Stimulated activated naive CD8-positive, alpha-beta T cell treated with anti-CD3 and anti-CD28 coated beads, Interleukin-15, Interleukin-2, amounts not matched to agents 100 ng/mL and 50 ng/mL, for 24 hours (primary cell): ENCODE measurements around the gene SPRED1.

ENCODE experiments used
- H3K27ac Mint-ChIP-seq: one replicate; pipeline ENCODE4 v1.8.0; 2021; ENCODE audit warnings: mild to moderate bottlenecking, mixed read lengths
- H3K27me3 Mint-ChIP-seq: one replicate; pipeline ENCODE4 v1.8.0; 2021; ENCODE audit warnings: mixed read lengths
- H3K36me3 Mint-ChIP-seq: one replicate; pipeline ENCODE4 v1.8.0; 2021; ENCODE audit warnings: low read depth, mixed read lengths
- H3K4me1 Mint-ChIP-seq: one replicate; pipeline ENCODE4 v1.8.0; 2021; ENCODE audit warnings: low read depth, mixed read lengths
- H3K4me3 Mint-ChIP-seq: one replicate; pipeline ENCODE4 v1.8.0; 2021; ENCODE audit warnings: mild to moderate bottlenecking, mixed read lengths
- H3K9me3 Mint-ChIP-seq: one replicate; pipeline ENCODE4 v1.8.0; 2021; ENCODE audit warnings: mixed read lengths

The SPRED1 gene

GRCh38 chr15:38252481-38253350 lies at the start of gene SPRED1:
TSS of gene SPRED1 (plus strand) at chr15:38252836. CDS start at chr15:38253186, 350 bp downstream.
- Mint-ChIP-seq H3K27ac (peak within 1 kb of the TSS; percentile 82), H3K4me3 (peak within 1 kb of the TSS; percentile 91), H3K9me3 (no peaks in the 10 kb centered on the region), H3K27me3 (peaks cover 37% of the 10 kb centered on the region), H3K4me1 (peaks cover 24% of the 10 kb centered on the region), H3K36me3 (no peaks in the 10 kb centered on the region)

GRCh38 chr15:38205526-38206272 lies 46.9 kb upstream of the SPRED1 start:
- H3K9me3 Mint-ChIP-seq: no peaks in the 10 kb centered on the region
- H3K27ac Mint-ChIP-seq: no peak overlapping the region
- H3K27me3 Mint-ChIP-seq: peaks cover 38% of the 10 kb centered on the region
- no peak overlapping the region for H3K4me3 Mint-ChIP-seq
- no peaks in the 10 kb centered on the region for H3K4me1 Mint-ChIP-seq
- no peaks in the 10 kb centered on the region for H3K36me3 Mint-ChIP-seq

DNA sequence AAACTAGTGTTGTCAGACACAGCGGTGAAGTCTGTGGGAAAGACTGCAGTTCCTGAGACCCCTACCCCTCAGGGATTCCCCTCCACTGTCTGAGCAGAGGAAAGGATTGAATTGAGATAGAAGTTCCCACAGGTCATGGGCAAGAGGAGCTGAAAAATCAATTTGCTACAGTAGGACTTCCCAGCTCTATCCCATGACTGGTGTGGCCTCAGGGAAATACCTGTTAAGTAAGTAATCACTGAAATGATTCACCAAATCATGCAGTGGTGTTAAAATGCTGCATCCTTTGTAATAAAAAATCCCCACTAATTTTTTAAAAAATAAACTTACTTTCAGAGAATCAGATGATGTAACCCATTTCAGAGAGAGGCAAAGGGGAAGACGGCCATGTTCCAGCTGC lies 45.0 kb upstream of the SPRED1 start:
- Mint-ChIP-seq H3K9me3 (no peaks in the 10 kb centered on the region), H3K27ac (no peak overlapping the region), H3K27me3 (peaks cover 32% of the 10 kb centered on the region), H3K4me1 (no peaks in the 10 kb centered on the region), H3K4me3 (no peak overlapping the region), H3K36me3 (no peaks in the 10 kb centered on the region)

DNA sequence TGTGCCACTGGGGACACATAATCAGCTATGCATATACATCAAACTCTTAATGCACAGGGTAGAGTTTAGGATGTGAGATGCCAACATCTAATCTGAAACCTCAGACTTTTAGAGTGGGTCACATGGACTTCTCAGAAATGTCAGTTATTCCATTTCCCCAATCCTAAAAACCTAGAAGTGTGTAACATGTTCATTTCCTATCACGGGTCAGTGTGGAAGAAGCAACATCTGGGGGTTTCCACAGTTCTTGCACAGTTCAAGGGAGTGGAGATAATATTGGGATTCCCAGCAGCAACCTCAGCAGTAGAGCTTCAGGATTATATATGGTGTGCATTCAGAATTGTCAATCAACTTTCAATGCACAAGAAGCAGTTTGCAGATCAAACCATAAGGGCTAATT lies 44.4 kb upstream of the SPRED1 start:
- no peaks in the 10 kb centered on the region for H3K36me3 Mint-ChIP-seq
- H3K27ac Mint-ChIP-seq: no peak overlapping the region
- no peaks in the 10 kb centered on the region for H3K4me1 Mint-ChIP-seq
- H3K4me3 Mint-ChIP-seq: no peak overlapping the region
- no peaks in the 10 kb centered on the region for H3K9me3 Mint-ChIP-seq
- peaks cover 34% of the 10 kb centered on the region for H3K27me3 Mint-ChIP-seq

- Mint-ChIP-seq H3K27me3 (peaks cover 38% of the 10 kb centered on the region), H3K36me3 (no peaks in the 10 kb centered on the region), H3K4me3 (no peak overlapping the region), H3K27ac (no peak overlapping the region), H3K4me1 (no peaks in the 10 kb centered on the region), H3K9me3 (no peaks in the 10 kb centered on the region)
These were observed 43.9 kb upstream of the SPRED1 start for GRCh38 chr15:38208779-38209178.

- H3K36me3 Mint-ChIP-seq: no peaks in the 10 kb centered on the region
- H3K9me3 Mint-ChIP-seq: no peaks in the 10 kb centered on the region
- no peak overlapping the region for H3K4me3 Mint-ChIP-seq
- no peak overlapping the region for H3K27ac Mint-ChIP-seq
- peaks cover 38% of the 10 kb centered on the region for H3K27me3 Mint-ChIP-seq
- no peaks in the 10 kb centered on the region for H3K4me1 Mint-ChIP-seq
These were observed 41.4 kb upstream of the SPRED1 start for GRCh38 chr15:38211249-38211648.

- H3K27ac Mint-ChIP-seq: no peak overlapping the region
- no peak overlapping the region for H3K4me3 Mint-ChIP-seq
- H3K4me1 Mint-ChIP-seq: no peaks in the 10 kb centered on the region
- no peaks in the 10 kb centered on the region for H3K9me3 Mint-ChIP-seq
- peaks cover 38% of the 10 kb centered on the region for H3K27me3 Mint-ChIP-seq
- no peaks in the 10 kb centered on the region for H3K36me3 Mint-ChIP-seq
These were observed 40.8 kb upstream of the SPRED1 start for GRCh38 chr15:38211811-38212210.

GRCh38 chr15:38212729-38213351 lies 39.8 kb upstream of the SPRED1 start:
- no peak overlapping the region for H3K27ac Mint-ChIP-seq
- no peaks in the 10 kb centered on the region for H3K9me3 Mint-ChIP-seq
- H3K4me1 Mint-ChIP-seq: no peaks in the 10 kb centered on the region
- H3K36me3 Mint-ChIP-seq: no peaks in the 10 kb centered on the region
- peaks cover 38% of the 10 kb centered on the region for H3K27me3 Mint-ChIP-seq
- H3K4me3 Mint-ChIP-seq: no peak overlapping the region

DNA sequence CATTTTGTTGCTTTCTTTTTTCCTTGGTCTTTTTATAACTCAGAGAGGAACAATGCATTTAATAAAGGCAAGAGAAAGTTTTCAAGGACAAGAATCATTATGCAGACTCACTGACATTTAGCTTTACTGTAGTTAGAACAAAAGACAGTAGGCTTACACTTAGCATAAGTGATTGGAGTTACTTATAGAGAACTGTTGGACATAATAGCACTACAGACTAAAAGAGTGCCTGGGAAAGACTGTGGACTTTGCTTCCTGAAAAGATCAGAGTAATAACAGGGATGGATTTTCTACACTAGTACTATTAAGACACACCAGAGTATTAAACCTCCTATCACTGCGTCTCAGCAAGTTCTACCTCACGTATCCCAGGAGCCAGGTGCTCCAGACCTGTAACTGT lies 39.3 kb upstream of the SPRED1 start:
- no peaks in the 10 kb centered on the region for H3K9me3 Mint-ChIP-seq
- H3K4me1 Mint-ChIP-seq: no peaks in the 10 kb centered on the region
- no peaks in the 10 kb centered on the region for H3K36me3 Mint-ChIP-seq
- no peak overlapping the region for H3K4me3 Mint-ChIP-seq
- no peak overlapping the region for H3K27ac Mint-ChIP-seq
- peaks cover 34% of the 10 kb centered on the region for H3K27me3 Mint-ChIP-seq

- no peaks in the 10 kb centered on the region for H3K9me3 Mint-ChIP-seq
- no peaks in the 10 kb centered on the region for H3K4me1 Mint-ChIP-seq
- no peak overlapping the region for H3K4me3 Mint-ChIP-seq
- peaks cover 34% of the 10 kb centered on the region for H3K27me3 Mint-ChIP-seq
- no peaks in the 10 kb centered on the region for H3K36me3 Mint-ChIP-seq
- H3K27ac Mint-ChIP-seq: no peak overlapping the region
These were observed 36.9 kb upstream of the SPRED1 start for GRCh38 chr15:38215707-38216106.

DNA sequence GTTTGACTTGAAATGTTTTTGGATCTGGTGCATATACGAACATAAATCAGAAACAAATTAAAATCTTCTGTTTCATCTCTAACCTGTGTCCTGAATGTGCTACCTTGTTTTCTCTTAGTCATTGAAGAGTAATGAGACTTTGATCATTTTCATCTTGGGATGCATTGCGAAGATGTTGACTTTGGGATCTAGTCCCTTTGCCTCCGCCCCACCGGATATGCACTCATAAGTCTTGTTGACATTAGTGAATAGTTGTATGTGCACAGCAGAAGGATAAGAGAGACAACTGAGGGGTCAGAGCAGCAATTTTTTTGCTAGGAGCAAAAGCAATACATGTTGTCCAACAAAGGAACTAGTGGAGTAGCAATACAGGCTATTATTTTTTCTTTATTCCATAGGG lies 35.9 kb upstream of the SPRED1 start:
- Mint-ChIP-seq H3K36me3 (no peaks in the 10 kb centered on the region), H3K4me1 (no peaks in the 10 kb centered on the region), H3K27ac (no peak overlapping the region), H3K9me3 (no peaks in the 10 kb centered on the region), H3K4me3 (no peak overlapping the region), H3K27me3 (peaks cover 37% of the 10 kb centered on the region)

- Mint-ChIP-seq H3K27me3 (peaks cover 37% of the 10 kb centered on the region), H3K9me3 (no peaks in the 10 kb centered on the region), H3K36me3 (no peaks in the 10 kb centered on the region), H3K4me3 (no peak overlapping the region), H3K4me1 (no peaks in the 10 kb centered on the region), H3K27ac (no peak overlapping the region)
These were observed 35.4 kb upstream of the SPRED1 start for GRCh38 chr15:38217191-38217595.

DNA sequence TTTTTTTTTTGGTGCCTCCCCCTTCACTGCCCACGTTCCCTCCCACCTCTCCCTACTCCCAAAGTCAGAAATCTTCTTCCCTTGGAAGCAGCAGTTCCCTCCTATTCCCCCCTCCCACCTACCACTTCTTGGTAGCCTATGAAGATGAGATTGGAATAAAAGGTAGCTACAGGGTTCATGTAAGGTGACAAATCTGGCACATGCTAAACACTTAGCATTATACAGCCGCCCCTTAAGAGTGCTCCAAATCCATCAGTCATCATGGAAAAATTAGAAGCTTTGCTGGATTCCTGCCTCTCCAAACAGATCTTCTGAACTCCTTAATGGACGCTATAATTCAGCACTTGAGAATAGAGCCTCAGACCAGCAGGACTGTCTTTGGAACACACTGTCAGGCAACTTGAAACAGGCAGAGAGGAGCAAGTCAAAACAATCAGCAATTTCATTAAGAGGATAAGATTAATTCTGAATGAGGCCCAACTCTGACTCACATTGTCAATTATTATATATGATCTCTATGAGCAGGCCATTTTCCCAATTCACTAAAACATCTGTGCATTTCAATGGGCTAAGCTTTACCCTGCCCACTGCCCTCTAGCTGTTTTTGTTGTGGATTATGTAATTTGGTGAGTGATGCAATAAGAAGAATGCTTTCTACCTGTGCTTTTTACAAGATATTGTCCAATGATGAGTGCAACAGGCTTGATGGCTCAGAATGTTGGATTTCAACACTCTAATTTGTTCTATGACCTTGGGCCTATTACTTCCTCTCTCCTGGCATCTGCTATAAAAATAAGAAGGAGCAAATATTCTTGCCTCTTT lies 34.6 kb upstream of the SPRED1 start:
- no peaks in the 10 kb centered on the region for H3K9me3 Mint-ChIP-seq
- H3K4me1 Mint-ChIP-seq: no peaks in the 10 kb centered on the region
- H3K27ac Mint-ChIP-seq: no peak overlapping the region
- H3K4me3 Mint-ChIP-seq: no peak overlapping the region
- peaks cover 33% of the 10 kb centered on the region for H3K27me3 Mint-ChIP-seq
- no peaks in the 10 kb centered on the region for H3K36me3 Mint-ChIP-seq

GRCh38 chr15:38220606-38221273 lies 31.9 kb upstream of the SPRED1 start:
- Mint-ChIP-seq H3K27ac (no peak overlapping the region), H3K9me3 (no peaks in the 10 kb centered on the region), H3K27me3 (peaks cover 26% of the 10 kb centered on the region), H3K4me1 (no peaks in the 10 kb centered on the region), H3K4me3 (no peak overlapping the region), H3K36me3 (no peaks in the 10 kb centered on the region)
